GM12873 (cell line): ENCODE data around the gene INPP4A.

Experiments used
- CTCF ChIP-seq: IDR thresholded peaks from 2 replicates; pipeline ENCODE4 v1.5.1; 2012; ENCODE audit warnings: low read depth, mild to moderate bottlenecking, moderate library complexity, low read length, control low read depth; ENCODE audit not compliant: insufficient read depth; ENCODE audit errors: missing control alignments

INPP4A gene

GRCh38 chr2:98471402-98472131, 26.9 kb downstream of the INPP4A start:
- no peak for TF ChIP-seq CTCF

GRCh38 chr2:98472132-98472650, 27.5 kb downstream of the INPP4A start:
- TF ChIP-seq CTCF: no peak

DNA sequence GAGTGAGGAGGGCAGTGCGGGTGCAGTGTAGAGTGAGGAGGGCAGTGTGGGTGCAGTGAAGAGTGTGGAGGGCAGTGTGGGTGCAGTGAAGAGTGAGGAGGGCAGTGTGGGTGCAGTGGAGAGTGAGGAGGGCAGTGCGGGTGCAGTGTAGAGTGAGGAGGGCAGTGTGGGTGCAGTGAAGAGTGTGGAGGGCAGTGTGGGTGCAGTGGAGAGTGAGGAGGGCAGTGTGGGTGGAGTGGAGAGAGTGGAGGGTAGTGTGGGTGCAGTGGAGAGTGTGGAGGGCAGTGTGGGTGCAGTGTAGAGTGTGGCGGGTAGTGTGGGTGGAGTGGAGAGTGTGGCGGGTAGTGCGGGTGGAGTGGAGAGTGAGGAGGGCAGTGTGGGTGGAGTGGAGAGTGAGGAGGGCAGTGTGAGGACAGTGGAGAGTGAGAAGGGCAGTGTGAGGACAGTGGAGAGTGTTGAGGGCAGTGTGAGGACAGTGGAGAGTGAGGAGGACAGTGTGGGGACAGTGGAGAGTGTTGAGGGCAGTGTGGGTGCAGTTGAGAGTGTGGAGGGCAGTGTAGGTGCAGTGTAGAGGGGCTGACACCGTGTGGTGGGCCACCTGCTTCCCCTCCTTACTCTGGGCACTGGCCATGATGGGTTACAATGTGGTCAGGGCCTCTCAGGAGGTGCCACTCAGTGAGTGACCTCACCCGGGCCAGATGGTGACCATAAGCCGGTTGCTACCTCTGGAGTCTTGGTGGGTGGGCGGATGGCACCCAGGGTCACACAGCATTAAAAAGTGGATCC, 28.5 kb downstream of the INPP4A start:
- TF ChIP-seq CTCF: no peak

DNA sequence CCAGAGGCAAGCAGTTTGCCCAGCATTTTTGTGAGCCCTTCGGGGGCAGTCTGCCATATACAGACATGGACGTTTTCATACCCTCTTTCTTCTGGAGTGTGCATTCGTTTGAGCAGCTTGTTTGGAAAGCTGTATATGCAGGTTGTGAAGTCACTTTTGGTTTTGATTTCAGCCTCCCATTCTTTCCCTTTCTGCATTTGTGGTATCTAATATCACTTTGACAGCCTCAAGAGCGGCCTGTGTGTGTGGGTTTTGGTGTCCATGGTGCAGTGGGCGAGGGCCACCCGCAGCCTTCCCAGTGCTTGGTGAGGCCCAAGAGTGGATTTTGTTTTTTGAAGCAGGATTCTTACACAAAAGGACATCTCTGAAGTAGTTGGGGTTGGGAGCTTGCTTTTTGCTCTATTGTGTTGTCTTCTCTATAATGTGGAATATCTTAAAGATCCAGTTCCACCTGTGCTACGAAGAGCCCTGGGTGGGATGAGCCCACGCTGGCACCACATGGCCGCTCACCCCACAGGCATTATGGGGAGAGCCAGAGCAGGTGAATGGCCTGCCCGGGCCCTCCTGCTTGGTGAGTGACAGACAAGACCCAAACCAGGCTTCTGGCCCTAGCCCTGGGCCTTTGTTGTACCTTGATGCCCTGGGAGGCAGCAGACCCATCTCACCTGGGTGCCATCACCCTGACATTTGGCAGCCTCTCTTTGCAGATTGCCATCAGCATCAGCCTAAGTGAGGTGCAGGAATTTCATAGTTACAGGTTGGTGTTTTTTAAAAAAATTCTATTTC, 29.5 kb downstream of the INPP4A start:
- no peak for TF ChIP-seq CTCF

GRCh38 chr2:98474979-98475632, 30.4 kb downstream of the INPP4A start:
- no peak for TF ChIP-seq CTCF

- TF ChIP-seq CTCF: no peak
Measured at GRCh38 chr2:98476192-98476868, 31.7 kb downstream of the INPP4A start.
